ENCODE data around the gene CABP5. TPM values are rescaled to one million over a fixed set of nuclear protein-coding genes. Genes with fewer than 3 reads are reported as not detected.

Gene CABP5
- total RNA-seq, 4 donors from 2014 or later: not detected

- DNase-seq (ENCODE audit: low spot score): no peak
- TF ChIP-seq CTCF (IDR thresholded peaks at IDR 0.05): no peak
- ATAC-seq (ENCODE audit: low FRiP score): no peak
Observed at GRCh38 chr19:48025480-48025879, 18.4 kb downstream of the CABP5 start.

DNA sequence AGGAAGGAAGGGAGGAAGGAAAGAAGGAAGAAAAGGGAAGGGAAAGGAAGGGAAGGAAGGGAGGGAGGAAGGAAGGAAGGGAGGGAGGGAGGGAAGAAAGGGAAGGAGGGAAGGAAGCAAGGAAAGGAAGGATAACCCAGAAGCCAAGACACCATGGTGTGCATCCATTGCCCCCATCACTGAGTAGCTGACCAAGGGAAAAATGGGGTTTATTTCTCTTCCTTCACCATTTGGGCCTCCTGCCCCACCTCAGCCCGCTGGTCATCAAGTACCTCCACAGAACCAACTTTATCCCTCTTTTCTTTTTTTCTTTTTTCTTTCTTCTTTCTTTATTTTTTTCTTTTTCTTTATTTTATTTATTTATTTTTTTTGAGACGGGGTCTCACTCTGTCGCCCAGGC lies 20.4 kb downstream of the CABP5 start:
- no peak for TF ChIP-seq CTCF (IDR thresholded peaks at IDR 0.05)
- DNase-seq (ENCODE audit: low spot score): no peak
- ATAC-seq (ENCODE audit: low FRiP score): no peak

GRCh38 chr19:48023011-48023410 lies 20.9 kb downstream of the CABP5 start:
- ATAC-seq (ENCODE audit: low FRiP score): no peak
- no peak for TF ChIP-seq CTCF (IDR thresholded peaks at IDR 0.05)
- no peak for DNase-seq (ENCODE audit: low spot score)

DNA sequence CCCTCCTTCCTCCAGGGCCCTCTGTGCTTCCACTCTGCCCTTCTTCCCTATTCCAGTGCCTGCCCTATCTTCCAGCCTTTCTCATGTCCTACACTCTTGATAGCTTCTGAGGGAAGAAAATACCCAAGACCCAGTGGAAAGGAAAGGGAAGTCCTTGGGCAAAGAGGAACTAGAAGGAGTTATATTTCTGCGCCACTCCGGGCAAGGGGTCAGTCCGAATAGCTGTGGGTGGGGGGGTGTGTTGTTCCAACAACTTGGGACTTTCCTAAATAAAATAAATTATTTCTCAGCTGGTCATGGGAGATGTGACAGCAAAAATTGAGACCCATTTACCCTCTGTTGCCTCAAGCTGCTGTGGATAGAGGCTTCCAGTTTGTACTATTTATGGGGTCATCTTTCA lies 23.2 kb downstream of the CABP5 start:
- no peak for ATAC-seq (ENCODE audit: low FRiP score)
- no peak for TF ChIP-seq CTCF (IDR thresholded peaks at IDR 0.05)
- no peak for DNase-seq (ENCODE audit: low spot score)

DNA sequence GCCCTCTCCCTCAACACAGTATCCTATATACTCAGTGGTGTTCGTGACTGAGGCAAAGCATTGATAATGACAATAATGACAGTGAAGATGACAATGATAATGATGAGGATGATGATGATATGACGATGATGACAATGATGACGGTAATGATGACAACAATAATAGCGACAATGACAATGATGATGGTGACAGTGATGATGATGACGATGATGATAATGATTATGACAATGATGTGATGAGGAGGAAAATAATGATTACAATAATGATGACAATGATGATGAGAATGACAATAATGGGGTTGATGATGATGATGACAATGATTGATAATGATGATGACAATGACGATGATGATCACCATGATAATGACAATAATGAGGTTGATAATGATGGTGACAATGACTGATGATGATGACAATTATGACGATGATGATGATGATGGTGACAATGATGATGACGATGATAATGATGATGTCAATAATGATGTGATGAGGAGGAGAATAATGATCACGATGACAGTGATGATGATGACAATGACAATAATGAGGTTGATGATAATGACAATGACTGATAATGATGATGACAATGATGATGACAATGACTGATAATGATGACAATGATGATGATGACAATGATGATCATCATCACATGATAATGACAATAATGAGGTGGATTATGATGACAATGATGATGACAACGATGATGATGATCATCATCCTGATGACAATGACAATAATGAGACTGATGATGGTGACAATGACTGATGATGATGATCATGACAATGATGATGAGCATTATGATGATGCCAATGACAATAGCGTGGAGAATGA lies 32.7 kb downstream of the CABP5 start:
- no peak for TF ChIP-seq CTCF (IDR thresholded peaks at IDR 0.05)
- no peak for DNase-seq (ENCODE audit: low spot score)
- ATAC-seq (ENCODE audit: low FRiP score): no peak

- ATAC-seq (ENCODE audit: low FRiP score): no peak
- TF ChIP-seq CTCF (IDR thresholded peaks at IDR 0.05): no peak
- DNase-seq (ENCODE audit: low spot score): no peak
Observed at GRCh38 chr19:48006762-48007161, 37.1 kb downstream of the CABP5 start.

DNA sequence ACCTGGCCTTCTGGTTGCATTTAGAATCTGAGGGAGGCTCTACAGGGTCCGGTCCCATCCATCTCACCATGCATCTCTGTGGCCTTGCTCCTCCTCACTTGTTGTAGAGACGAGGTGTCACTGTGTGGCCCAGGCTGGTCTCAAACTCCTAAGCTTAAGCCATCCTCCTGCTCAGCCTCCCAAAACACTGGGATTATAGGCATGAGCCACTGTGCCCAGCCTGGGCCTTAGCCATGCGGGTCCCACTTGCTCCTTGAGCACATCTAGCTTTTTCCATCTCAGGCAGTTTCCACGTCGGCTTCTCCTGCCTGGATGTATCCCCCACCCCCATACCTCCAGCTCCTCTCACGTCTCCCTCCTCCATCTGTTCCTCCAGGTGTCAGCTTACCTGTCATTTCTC lies 39.6 kb downstream of the CABP5 start:
- no peak for TF ChIP-seq CTCF (IDR thresholded peaks at IDR 0.05)
- DNase-seq (ENCODE audit: low spot score): no peak
- no peak for ATAC-seq (ENCODE audit: low FRiP score)
